Measurements from ENCODE around the gene TREM2.
"Not testable (repeated sequence)": the region's sequence is repeated elsewhere in the genome, so short reads cannot be mapped to it uniquely, and the experiment has no call there.

The TREM2 gene

GRCh38 chr6:41162687-41163418, at the start of gene TREM2:
TSS of gene TREM2 (minus strand) at chr6:41163116. CDS start at chr6:41163082, 34 bp downstream.
- no peak for DNase-seq

GRCh38 chr6:41209547-41210320, 46.8 kb upstream of the TREM2 start:
- DNase-seq, result no peak

GRCh38 chr6:41208439-41209106, 45.7 kb upstream of the TREM2 start:
- DNase-seq, result no peak

GRCh38 chr6:41204156-41204555, 41.2 kb upstream of the TREM2 start:
- DNase-seq, result no peak

- no peak for DNase-seq
Observed at GRCh38 chr6:41201764-41202173, 38.9 kb upstream of the TREM2 start.

GRCh38 chr6:41200901-41201763, 38.2 kb upstream of the TREM2 start, which contains the start of gene TREML2:
TSS of gene TREML2 (minus strand) at chr6:41201149. CDS start at chr6:41201008, 141 bp downstream.
- no peak for DNase-seq

GRCh38 chr6:41200296-41200900, 37.5 kb upstream of the TREM2 start:
- peak; percentile 60 for DNase-seq

- no peak for DNase-seq
Observed at GRCh38 chr6:41199552-41200246, 36.8 kb upstream of the TREM2 start.

- DNase-seq, result no peak
Observed at GRCh38 chr6:41197234-41197633, 34.3 kb upstream of the TREM2 start.

GRCh38 chr6:41194386-41194785, 31.5 kb upstream of the TREM2 start:
- DNase-seq, result no peak

- DNase-seq, result no peak
Observed at GRCh38 chr6:41193884-41194283, 31.0 kb upstream of the TREM2 start.

- DNase-seq, result no peak
Observed at GRCh38 chr6:41193171-41193734, 30.3 kb upstream of the TREM2 start.

GRCh38 chr6:41191569-41191968, 28.7 kb upstream of the TREM2 start:
- no peak for DNase-seq

- no peak for DNase-seq
Observed at GRCh38 chr6:41190791-41191190, 27.9 kb upstream of the TREM2 start.

- DNase-seq, result no peak
Observed at GRCh38 chr6:41189967-41190366, 27.1 kb upstream of the TREM2 start.

GRCh38 chr6:41189046-41189445, 26.1 kb upstream of the TREM2 start:
- DNase-seq, result not testable (repeated sequence)

GRCh38 chr6:41187924-41188886, 25.3 kb upstream of the TREM2 start:
- DNase-seq, result no peak

- DNase-seq, result no peak
Observed at GRCh38 chr6:41186031-41186562, 23.2 kb upstream of the TREM2 start.

GRCh38 chr6:41184761-41185160, 21.8 kb upstream of the TREM2 start:
- no peak for DNase-seq

All from fibroblast of skin of right quadriceps (primary cell).